GM12878 (cell line): ENCODE results near the gene DGLUCY.

Experiments used
- CTCF ChIP-seq, 3 experiments: IDR thresholded peaks in 2 of 3; conservative IDR thresholded peaks in 1 of 3; 2 replicates each; pipeline ENCODE4 v1.5.1; 2011; ENCODE audit warnings: low read depth in 3 of 3, low read length in 3 of 3, mild to moderate bottlenecking in 3 of 3, control low read depth in 2 of 3, moderate library complexity in 2 of 3, inconsistent platforms in 1 of 3, mixed read lengths in 1 of 3; ENCODE audit not compliant: control insufficient read depth in 2 of 3, insufficient read depth in 1 of 3; ENCODE audit errors: extremely low read depth in 1 of 3
- HDAC6 ChIP-seq: fragments of 200-600 bp; sonication (generic); IDR thresholded peaks from one replicate; pipeline ENCODE4 v1.8.0; 2017; ENCODE audit warnings: antibody characterized with exemption; ENCODE audit not compliant: unreplicated experiment
- HDGF ChIP-seq: fragments of 450-650 bp; IDR thresholded peaks from 2 replicates; pipeline ENCODE4 v1.6.1; 2016; ENCODE audit warnings: antibody characterized with exemption
- SMC3 ChIP-seq: IDR thresholded peaks from 2 replicates; pipeline ENCODE4 v1.6.1; 2011; ENCODE audit warnings: low read length, improper control_type of control experiment, borderline replicate concordance
- ZNF207 ChIP-seq: fragments of 450-650 bp; IDR thresholded peaks from 2 replicates; pipeline ENCODE4 v1.6.1; 2014; ENCODE audit warnings: antibody characterized with exemption, mild to moderate bottlenecking, borderline replicate concordance

GRCh38 chr14:91256661-91257060 lies 142.8 kb downstream of the DGLUCY start:
- TF ChIP-seq ZNF207 (no peak), SMC3 (no peak), CTCF (IDR thresholded peaks at IDR 0.05 in 2 of 3, conservative IDR thresholded peaks at IDR 0.05 in 1 of 3; ENCODE audit: control insufficient read depth in 2 of 3, extremely low read depth in 1 of 3, insufficient read depth in 1 of 3, low read depth in 3 of 3, low read length in 3 of 3) (no peak), HDGF (no peak), HDAC6 (no peak)
